ENCODE data around the gene DOK1.

- no peak for TF ChIP-seq CTCF (conservative IDR thresholded peaks at IDR 0.05; ENCODE audit: low read depth, low read length)
- TF ChIP-seq EZH2 (IDR thresholded peaks at IDR 0.05; ENCODE audit: low read length, unreplicated experiment) = no peak
- TF ChIP-seq EZH2phosphoT487 (IDR thresholded peaks at IDR 0.05; ENCODE audit: borderline replicate concordance, low read length) = no peak
Observed at GRCh38 chr2:74510272-74510671, 44.2 kb upstream of the DOK1 start.
